OCI-LY3 (cell line): ENCODE results near the gene GULP1.

Experiments
- H2AFZ ChIP-seq: fragments of 200-600, 300-600 bp; shearing (Covaris generic); 2 replicates; pipeline ENCODE4 v1.6.0; 2014; ENCODE audit warnings: antibody characterized with exemption, low read depth, low read length
- H3K27ac ChIP-seq: fragments of 200-600, 300-600 bp; sonication (generic); 2 replicates; pipeline ENCODE4 v1.5.1; 2014; ENCODE audit warnings: mild to moderate bottlenecking, low read length, moderate library complexity, mixed read lengths
- H3K27me3 ChIP-seq: fragments of 200-600, 300-600 bp; sonication (generic); 2 replicates; pipeline ENCODE4 v1.6.1; 2014; ENCODE audit warnings: low read depth, low read length, mixed read lengths
- H3K36me3 ChIP-seq: fragments of 200-600, 300-600 bp; sonication (generic); replicated peaks from 2 replicates; pipeline ENCODE3; 2014; ENCODE audit warnings: low read depth, low read length, mixed read lengths
- H3K4me1 ChIP-seq: fragments of 300-600, 200-600 bp; sonication (generic); 2 replicates; pipeline ENCODE4 v1.6.1; 2014; ENCODE audit warnings: low read length, mixed read lengths
- H3K4me2 ChIP-seq: fragments of 200-600, 300-600 bp; sonication (generic); 2 replicates; pipeline ENCODE4 v1.6.1; 2014; ENCODE audit warnings: low read length, mixed read lengths
- H3K4me3 ChIP-seq: fragments of 300-600, 200-600 bp; sonication (generic); 2 replicates; pipeline ENCODE4 v1.5.1; 2014; ENCODE audit warnings: antibody characterized with exemption, mild to moderate bottlenecking, low read length, moderate library complexity
- H3K79me2 ChIP-seq: fragments of 300-600, 200-600 bp; shearing (Covaris generic); 2 replicates; pipeline ENCODE4 v1.6.1; 2014; ENCODE audit warnings: mild to moderate bottlenecking, low read length, mixed read lengths
- H3K9ac ChIP-seq: fragments of 300-600, 200-600 bp; shearing (Covaris generic); 2 replicates; pipeline ENCODE4 v1.6.0; 2014; ENCODE audit warnings: mild to moderate bottlenecking, low read length, moderate library complexity
- H3K9me3 ChIP-seq: fragments of 200-600, 300-600 bp; shearing (Covaris generic); 2 replicates; pipeline ENCODE4 v1.6.1; 2014; ENCODE audit warnings: low read length, mixed read lengths; ENCODE audit not compliant: insufficient read depth
- H4K20me1 ChIP-seq: fragments of 200-600, 300-600 bp; sonication (generic); 2 replicates; pipeline ENCODE4 v1.6.1; 2016; ENCODE audit warnings: low read length, mixed read lengths; ENCODE audit not compliant: insufficient read depth
- CTCF ChIP-seq: fragments of 200-600, 300-600 bp; sonication (generic); IDR thresholded peaks from 2 replicates; pipeline ENCODE4 v1.5.1; 2014; ENCODE audit warnings: antibody characterized with exemption, low read length, low read depth
- EZH2phosphoT487 ChIP-seq: fragments of 200-600 bp; shearing (Covaris generic); IDR thresholded peaks from 2 replicates; pipeline ENCODE4 v1.6.1; 2018; ENCODE audit warnings: antibody characterized with exemption, mixed run types, low read depth

GULP1 gene

GRCh38 chr2:188385857-188386256, 94.2 kb downstream of the GULP1 start:
- Histone ChIP-seq H3K79me2 (no peaks in the 10 kb centered on the region), H3K4me2 (no peak overlapping the region), H3K4me3 (no peak overlapping the region), H2AFZ (no peak overlapping the region), H3K9ac (no peak overlapping the region), H4K20me1 (no peaks in the 10 kb centered on the region), H3K4me1 (no peaks in the 10 kb centered on the region), H3K27ac (no peak overlapping the region), H3K36me3 (no peaks in the 10 kb centered on the region), H3K27me3 (no peaks in the 10 kb centered on the region), H3K9me3 (no peaks in the 10 kb centered on the region)
- no peak for TF ChIP-seq EZH2phosphoT487
- TF ChIP-seq CTCF, result no peak

- H3K4me1 ChIP-seq, result no peaks in the 10 kb centered on the region
- H3K27me3 ChIP-seq, result no peaks in the 10 kb centered on the region
- H3K9ac ChIP-seq, result no peak overlapping the region
- no peak overlapping the region for H3K27ac ChIP-seq
- no peaks in the 10 kb centered on the region for H4K20me1 ChIP-seq
- no peaks in the 10 kb centered on the region for H3K79me2 ChIP-seq
- H2AFZ ChIP-seq, result no peak overlapping the region
- H3K36me3 ChIP-seq, result no peaks in the 10 kb centered on the region
- H3K4me3 ChIP-seq, result no peak overlapping the region
- H3K4me2 ChIP-seq, result no peak overlapping the region
- H3K9me3 ChIP-seq, result no peaks in the 10 kb centered on the region
- TF ChIP-seq EZH2phosphoT487 (no peak), CTCF (no peak)
Measured at GRCh38 chr2:188388831-188389230, 97.2 kb downstream of the GULP1 start.

GRCh38 chr2:188391354-188391753, 99.7 kb downstream of the GULP1 start:
- no peaks in the 10 kb centered on the region for H3K4me1 ChIP-seq
- TF ChIP-seq CTCF (no peak), EZH2phosphoT487 (no peak)
- no peaks in the 10 kb centered on the region for H3K9me3 ChIP-seq
- no peaks in the 10 kb centered on the region for H3K27me3 ChIP-seq
- no peaks in the 10 kb centered on the region for H3K79me2 ChIP-seq
- H3K27ac ChIP-seq, result no peak overlapping the region
- H2AFZ ChIP-seq, result no peak overlapping the region
- no peak overlapping the region for H3K9ac ChIP-seq
- no peak overlapping the region for H3K4me2 ChIP-seq
- H3K36me3 ChIP-seq, result no peaks in the 10 kb centered on the region
- H3K4me3 ChIP-seq, result no peak overlapping the region
- H4K20me1 ChIP-seq, result no peaks in the 10 kb centered on the region

GRCh38 chr2:188394931-188395472, 103.3 kb downstream of the GULP1 start:
- Histone ChIP-seq H3K9me3 (no peaks in the 10 kb centered on the region), H3K27me3 (no peaks in the 10 kb centered on the region), H3K4me1 (no peaks in the 10 kb centered on the region), H3K9ac (no peak overlapping the region), H3K4me2 (no peak overlapping the region), H3K79me2 (no peaks in the 10 kb centered on the region), H3K27ac (no peak overlapping the region), H4K20me1 (no peaks in the 10 kb centered on the region), H3K4me3 (no peak overlapping the region), H3K36me3 (no peaks in the 10 kb centered on the region), H2AFZ (no peak overlapping the region)
- TF ChIP-seq EZH2phosphoT487 (no peak), CTCF (no peak)
